ENCODE data around the gene NUDT19.

- TF ChIP-seq GLIS3 (CRISPR knock-in tag; IDR thresholded peaks at IDR 0.05) (no peak), CSRNP3 (CRISPR knock-in tag; IDR thresholded peaks at IDR 0.05) (no peak), ZNF8 (CRISPR knock-in tag; IDR thresholded peaks at IDR 0.05) (no peak)
These were observed 28.0 kb downstream of the NUDT19 start, which contains the start of gene TDRD12 for GRCh38 chr19:32719611-32720059.
